HG03439 (cell line): ENCODE results near the gene ANKMY2.
"Not testable (repeated sequence)": the region's sequence is repeated elsewhere in the genome, so short reads cannot be mapped to it uniquely, and the experiment has no call there.

ENCODE experiments used
- ATAC-seq: cut with Tn5 transposase; IDR thresholded peaks from one replicate; pipeline ENCODE4 v1.9.1; 2021; ENCODE audit warnings: mild to moderate bottlenecking, moderate library complexity; ENCODE audit not compliant: unreplicated experiment

ANKMY2 gene

DNA sequence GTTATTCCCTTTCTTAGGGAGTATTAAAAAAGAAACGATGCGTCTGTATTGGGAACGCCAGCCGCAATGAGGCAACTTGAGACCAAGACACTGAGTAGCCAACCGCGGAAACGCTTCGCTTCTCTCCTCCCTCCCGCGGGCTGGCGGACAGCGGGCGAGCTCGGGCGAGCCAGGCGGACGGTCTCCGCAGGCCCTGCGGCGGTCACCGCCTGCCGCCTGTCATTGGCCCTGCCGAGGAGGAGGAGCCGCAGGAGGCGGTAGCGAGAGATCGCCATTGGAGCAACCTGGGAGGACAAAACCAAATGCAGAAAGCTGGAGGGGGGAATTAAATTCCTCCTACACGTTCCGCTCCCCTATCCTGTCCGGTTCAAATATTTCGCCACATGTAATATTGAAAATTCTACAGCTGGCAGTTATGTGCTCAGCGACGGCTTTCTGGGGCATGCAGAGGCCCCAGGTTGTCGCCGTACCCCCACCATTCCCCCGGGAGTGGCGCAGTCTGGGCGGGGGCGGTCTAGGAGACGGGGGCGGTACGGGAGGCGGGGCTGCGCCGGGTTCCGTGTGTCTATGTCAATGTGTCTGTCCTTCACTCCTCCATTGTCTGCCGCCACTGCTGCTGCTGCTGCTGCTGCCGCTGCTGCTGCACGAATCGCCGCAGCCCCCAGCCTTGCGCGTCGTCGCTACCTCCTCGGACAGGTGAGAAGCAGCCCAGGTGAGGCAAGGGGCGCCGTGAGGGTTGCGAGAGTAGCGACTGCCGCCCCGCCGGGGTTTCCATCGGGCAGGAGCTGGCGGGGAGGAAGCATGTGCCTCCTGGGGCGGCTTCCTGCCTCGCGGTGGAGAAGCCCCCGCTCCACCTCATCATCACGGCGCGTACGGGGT lies at the start of gene ANKMY2, which contains the start of gene BZW2:
Gene ANKMY2, minus strand, starts transcription at position 162 of the 879 bp plus-strand sequence. CDS start 181 bp downstream, outside the sequence.
Gene BZW2, plus strand, starts transcription at position 589 of the 879 bp plus-strand sequence. CDS start 19,263 bp downstream, outside the sequence.
- peak; percentile 98 for ATAC-seq

DNA sequence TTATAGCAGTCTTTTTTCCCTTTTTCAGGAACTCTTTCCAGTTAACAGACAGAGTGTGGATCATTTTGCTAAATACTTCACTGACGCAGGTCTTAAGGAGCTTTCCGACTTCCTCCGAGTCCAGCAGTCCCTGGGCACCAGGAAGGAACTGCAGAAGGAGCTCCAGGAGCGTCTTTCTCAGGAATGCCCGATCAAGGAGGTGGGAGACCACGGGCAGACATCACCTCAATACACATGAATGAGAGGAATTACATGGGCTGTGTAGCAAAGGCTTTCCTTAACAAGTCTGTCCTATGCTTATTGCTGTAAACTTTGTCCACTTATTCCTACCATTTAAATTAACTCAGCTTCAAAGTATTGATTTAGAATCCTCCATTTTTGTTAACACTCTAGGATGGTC lies 49.3 kb upstream of the ANKMY2 start:
- ATAC-seq = no peak

DNA sequence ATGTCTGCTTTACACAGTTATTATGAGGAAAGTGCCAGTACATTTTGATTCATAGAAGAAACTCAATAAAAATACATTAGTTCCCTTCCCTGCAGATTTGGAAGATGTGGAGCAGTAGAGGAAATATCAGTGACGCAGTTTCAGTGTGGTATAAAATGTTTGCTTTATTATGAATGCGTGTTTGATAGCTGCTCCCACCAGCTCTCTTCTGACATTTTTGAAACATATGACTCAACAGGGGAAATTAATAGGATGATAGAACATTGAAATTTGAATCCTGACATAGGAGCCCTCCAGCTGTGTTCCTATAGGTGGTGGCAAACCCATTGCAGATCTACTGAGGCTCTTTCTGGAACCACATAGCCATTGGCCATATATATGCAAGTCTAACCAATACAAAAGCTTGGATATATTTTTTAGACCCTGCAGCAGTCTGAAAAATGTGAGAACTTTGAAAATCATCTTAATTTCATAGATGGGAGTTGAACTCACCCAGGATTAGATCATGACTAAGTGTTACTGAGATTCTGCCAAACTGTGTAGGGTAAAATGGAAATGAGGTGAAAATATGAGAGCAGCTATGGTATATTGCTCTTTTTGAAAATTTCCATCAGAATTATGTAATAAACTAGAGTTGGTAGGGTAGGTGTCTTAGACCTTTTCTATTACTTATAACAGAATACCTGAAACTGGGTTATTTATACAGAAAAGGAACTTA lies 48.2 kb upstream of the ANKMY2 start:
- ATAC-seq = no peak

DNA sequence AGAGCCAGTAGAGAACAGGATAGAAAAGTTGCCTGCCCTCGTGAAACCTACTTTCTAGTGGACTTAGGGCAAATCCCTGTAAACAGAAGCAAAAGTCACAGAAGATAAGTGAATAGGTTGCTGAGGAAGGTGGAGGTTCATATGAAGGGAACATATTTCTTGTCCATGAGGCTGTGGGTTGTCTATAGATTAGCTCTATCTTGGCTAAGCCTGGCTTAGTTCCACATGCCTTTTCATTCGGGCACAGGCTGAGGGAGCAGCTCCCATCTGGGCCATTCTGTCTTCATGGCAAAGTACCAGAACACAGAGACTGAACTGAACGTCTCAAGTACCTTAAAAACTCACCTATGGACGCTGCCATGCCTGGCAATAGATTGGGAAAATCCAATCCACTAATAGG lies 45.7 kb upstream of the ANKMY2 start:
- ATAC-seq = no peak

DNA sequence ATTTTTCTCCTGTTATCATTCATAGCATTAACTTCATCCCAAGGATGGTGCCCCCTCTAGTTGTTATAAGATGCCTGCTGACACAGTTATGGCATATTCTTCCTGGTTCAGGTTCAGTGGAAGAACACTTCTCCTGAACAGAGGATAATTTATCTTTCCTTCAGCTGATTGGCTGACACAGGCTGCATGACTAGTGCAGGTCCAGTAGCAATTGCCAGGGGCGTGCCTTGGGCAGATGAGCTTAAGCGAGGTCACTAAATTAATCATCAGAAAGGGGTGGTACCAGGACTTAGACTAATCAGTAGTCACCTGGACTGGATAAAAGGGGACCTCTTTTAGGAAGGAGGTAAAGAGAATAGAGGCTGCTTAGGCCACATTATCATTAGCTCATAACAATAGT lies 42.7 kb upstream of the ANKMY2 start:
- ATAC-seq = no peak

DNA sequence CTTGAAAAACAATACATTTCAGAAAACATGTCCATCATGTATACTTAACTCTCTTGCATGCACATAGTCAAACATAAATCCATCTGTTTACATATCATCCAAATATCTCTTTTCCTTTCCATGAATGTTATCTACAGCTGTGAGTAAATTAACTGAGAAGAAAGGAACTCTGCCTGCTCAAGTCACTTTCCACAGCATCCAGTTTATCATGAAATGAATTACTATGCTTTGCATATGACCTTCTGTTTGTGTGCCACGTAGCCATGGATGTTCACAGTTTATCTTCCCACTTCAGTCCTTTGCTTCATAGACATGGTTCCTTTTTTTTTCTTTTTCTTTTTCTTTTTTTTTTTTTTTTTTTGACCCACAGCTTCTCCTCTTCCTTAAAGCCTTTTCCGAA lies 40.0 kb upstream of the ANKMY2 start:
- ATAC-seq = no peak

DNA sequence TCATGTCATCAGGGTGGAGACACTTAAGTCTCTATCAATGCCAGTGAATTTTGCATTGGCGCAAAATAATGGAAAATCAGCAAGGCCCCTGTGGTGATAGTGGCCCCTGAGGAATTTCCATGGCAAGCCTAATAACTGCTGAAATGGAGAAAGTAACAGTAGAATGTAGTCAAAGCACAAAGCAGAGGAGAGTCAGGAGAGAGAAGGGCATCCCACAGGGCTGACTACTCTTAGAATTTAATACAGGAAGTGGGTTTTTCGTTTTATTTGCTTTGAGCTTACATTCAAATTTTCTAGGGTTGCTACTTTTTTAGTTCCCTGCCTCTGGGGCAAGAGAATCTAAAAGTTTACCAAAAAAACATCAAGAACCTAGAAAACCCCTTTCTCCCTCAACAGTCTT lies 39.4 kb upstream of the ANKMY2 start:
- no peak for ATAC-seq

DNA sequence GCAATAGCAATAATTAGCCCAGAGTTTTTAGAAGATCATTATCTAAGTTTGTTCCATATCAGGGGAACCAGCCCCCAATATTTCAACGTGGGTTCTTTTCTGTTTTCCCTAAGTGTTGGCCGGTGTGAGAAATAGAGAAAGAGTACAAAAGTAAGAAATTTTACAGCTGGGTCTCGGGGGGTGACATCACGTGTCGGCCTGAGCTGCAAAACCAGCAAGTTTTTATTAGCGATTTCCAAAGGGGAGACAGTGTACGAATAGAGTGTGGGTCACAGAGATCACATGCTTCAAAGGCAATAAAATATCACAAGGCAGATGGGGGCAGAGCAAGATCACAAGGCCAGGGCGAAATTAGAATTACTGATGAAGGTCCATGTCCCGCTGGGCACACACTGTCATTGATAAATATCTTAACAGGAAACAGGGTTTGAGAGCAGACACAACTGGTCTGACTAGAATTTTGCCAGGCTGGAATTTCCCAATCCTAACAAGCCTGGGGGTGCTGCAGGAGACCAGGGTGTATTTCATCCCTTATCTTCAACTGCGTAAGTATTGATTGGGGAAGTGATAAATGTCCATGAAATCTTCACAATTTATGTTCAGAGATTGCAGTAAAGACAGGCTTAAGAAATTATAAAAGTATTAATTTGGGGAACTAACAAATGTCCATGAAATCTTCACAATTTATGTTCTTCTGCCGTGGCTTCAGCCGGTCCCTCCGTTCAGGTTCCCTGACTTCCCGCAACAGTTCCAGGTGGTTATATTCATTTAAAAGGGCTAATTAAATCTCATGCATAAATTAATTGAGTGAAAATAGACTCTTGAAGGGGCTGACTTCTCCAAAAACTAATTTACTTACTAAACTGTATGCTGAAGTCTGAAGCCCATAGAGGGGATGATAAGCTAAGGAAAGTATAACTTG lies 33.4 kb upstream of the ANKMY2 start:
- not testable (repeated sequence) for ATAC-seq

DNA sequence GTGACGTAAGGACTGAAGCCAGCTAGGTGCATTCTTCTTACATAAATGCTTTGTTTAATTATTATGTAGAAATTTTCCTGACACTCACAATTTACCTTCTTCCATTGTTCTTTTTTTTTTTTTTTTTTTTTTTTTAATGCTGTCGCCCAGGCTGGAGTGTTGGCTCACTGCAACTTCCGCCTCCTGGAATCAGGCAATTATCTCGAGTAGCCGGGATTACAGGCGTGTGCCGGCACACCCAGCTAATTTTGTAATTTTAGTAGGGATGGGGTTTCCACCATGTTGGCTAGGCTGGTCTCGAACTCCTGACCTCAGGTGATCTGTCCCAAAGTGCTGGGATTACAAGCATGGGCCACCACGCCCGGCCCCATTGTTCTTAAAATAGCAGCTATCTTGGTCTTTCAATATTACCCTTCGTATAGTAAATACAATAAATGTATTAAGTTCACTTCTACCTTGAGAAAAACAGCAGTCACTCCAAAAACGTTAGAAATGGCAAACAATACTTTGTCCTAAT lies 32.5 kb upstream of the ANKMY2 start:
- ATAC-seq = no peak

DNA sequence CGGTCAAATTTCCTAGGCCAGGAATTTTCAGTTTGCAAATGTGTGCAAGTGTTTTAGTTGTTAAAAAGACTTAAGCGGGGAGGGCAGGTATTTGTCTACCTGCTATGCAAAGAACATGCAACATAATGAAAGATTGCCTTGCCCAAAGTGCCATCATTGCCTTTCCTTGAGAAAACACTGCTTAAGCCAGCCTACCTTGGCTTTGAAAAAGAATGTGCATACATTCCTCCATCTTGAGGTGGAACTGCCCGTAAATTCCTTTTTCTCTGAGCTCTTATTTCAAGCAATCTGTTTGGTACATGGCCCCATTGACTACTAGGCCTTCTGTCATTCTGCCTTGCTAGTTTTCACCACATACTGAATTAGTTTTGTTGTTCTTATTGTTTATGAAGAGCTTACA lies 29.7 kb upstream of the ANKMY2 start:
- ATAC-seq = no peak

DNA sequence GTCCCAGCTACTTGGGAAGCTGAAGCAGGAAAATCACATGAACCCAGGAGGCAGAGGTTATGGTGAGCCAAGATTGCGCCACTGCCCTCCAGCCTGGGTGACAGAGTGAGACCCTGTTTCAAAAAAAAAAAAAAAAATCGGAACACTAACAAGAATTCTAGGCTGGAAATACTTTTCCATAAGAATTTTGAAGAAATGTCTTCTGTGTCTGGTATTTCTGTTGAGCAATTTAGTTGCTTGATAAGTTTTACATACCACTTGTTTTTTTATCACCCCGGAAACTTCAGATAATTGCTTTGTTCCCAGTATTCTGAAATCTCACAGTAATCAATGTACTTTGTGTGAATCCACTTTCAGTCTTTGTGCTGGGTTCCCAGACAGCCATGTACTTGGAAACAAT lies 26.3 kb upstream of the ANKMY2 start:
- no peak for ATAC-seq

DNA sequence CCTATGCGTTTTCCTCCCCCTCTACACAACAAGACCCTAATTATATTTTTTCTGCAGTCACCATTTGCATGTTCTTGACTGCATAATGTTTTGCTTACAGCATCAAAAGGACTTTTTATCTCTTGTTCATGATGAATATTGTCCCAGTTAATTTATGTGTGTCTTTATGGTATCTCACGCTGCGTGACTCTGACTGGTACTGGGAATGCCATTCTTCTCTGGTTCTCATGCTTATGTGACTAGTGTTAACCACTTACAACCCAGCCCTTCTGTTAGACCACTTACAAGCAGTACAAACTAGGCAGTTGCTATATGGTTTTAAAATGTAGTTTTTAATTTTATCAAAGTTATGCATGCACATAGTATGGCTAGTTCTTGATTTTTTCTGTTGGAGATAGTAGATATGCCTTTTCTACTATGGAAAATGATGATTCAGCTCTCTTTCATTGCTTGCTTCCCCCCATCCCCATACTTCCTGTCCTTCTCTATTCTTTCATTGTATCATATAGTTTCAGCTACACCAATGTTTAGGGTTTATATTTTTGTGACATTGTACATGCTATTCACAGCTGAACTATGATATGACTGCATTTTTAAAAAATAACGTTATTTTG lies 25.3 kb upstream of the ANKMY2 start:
- no peak for ATAC-seq

DNA sequence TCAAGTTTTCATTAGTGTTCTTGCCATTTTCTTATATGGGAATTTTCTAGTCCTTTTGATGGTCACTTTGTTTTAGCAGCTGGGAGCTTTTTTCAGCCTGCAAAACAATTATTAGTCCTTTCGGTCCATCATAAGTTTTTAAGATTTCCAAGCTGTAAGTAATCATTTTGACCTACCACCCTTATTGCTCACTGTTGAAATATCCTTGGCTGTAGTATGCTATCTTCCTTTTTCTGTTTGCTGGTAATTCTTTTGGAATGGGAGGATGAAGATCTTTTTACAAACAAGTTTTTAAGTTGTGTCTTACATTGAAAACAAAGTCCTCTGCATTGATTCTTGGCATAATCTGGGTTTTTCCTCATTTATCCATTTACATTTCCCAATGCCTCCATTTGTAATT lies 24.5 kb upstream of the ANKMY2 start:
- no peak for ATAC-seq

DNA sequence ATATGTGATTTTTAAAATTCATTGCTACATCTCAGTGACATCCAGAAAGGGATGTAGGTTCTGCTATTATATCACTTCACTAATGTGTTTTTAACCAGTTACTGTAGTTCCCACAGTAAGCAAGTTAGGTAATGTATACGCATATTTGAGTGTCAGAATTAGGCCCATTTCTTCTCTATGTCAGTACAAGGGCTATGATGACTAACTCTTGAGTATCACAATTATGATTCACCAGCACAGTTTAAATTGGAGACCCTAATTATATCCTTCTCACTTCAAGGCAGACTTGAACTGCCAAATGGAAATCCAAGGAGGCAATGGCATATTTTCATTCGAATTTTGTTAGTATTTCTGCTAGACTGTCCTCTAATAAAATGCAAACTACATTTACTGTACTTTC lies 24.0 kb upstream of the ANKMY2 start:
- ATAC-seq = no peak

DNA sequence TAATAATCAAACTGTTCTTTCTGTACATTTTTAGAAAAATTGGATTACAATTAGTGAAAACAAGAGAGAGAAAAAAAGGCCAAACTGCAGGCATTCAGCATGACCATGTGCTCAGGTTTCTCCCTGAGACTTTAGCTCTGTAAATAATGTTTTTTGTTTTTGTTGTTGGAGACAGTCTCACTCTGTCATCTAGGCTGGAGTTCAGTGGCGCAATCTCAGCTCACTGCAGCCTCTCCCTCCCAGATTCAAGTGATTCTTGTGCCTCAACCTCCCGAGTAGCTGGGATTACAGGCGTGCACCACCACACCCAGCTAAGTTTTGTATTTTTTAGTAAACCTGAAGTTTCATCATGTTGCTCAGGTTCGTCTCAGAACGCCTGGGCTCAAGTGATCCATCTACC lies 23.4 kb upstream of the ANKMY2 start:
- no peak for ATAC-seq

DNA sequence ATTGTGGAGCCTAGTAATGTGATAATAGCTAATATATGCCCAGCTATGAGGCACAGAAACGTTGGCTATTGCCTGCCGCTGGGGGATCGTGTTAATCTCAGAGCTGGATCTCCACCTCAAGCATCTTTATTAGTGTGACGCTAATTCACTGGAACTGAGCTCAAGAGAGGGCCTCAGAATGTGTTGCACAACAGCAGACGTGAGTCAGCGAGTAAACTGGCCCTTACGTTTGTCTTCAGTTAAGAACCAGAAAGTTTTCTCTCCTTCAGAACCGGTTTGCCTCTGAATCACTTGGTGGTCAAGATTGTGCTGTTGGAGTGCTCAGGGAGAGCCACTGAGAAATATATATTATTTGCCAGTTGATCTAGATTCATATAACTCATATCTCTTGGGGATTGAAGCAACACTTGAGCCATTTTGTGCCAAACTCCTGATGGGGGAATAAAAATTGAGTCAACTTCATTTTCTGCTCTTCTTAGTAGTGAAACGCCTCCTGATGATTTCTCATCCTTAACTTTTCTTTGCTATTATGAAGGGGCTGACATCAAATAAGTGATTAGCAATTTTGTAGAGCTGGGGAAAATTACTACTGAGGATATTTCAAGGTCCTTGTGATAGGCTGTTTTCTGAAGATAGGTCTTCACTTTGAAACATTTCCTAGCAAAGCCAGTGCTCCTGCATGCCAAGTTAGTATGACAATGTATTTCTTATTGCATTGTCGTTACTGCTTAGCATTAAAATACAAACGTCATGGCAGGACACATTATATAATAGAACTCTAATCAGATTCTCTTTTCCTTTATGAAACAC lies 22.7 kb upstream of the ANKMY2 start:
- ATAC-seq = no peak

DNA sequence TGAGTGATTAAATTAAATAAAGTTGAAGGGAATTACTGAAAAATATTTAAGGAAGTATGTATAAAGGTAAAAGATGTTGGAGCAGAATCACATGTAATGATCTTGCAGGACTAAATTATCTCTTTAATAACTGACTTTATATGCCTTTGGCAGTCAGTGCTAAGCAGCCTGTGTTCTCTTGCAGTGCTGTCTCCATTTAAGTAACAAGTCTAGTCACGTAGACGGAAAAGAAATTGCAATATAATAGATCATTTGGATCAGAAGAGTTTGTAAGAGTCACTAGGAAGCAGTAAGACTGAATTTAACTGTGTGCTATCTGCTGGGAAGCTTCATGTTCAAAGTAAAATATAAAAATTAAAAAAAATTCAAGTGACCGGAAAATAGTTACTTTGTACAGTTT lies 21.8 kb upstream of the ANKMY2 start:
- ATAC-seq = no peak

DNA sequence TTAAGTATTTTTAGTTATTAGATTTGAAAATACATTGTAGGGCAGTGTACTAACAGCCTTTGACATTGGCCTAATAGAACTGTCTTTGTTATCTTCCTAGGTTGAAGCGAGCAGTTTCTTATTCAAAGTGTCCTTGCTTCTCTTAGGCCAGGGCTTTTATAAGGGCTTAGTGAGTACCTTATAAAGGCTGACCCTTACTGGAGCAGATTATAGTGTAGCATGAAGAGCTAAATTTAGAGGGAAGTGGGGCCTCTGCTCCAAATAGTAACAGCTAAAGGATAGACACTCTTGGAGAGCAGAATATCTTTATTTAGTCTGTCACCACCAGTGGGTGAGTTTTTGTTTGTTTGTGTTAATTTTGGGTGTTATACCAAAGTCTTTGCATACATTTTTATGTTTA lies 16.4 kb upstream of the ANKMY2 start:
- no peak for ATAC-seq

DNA sequence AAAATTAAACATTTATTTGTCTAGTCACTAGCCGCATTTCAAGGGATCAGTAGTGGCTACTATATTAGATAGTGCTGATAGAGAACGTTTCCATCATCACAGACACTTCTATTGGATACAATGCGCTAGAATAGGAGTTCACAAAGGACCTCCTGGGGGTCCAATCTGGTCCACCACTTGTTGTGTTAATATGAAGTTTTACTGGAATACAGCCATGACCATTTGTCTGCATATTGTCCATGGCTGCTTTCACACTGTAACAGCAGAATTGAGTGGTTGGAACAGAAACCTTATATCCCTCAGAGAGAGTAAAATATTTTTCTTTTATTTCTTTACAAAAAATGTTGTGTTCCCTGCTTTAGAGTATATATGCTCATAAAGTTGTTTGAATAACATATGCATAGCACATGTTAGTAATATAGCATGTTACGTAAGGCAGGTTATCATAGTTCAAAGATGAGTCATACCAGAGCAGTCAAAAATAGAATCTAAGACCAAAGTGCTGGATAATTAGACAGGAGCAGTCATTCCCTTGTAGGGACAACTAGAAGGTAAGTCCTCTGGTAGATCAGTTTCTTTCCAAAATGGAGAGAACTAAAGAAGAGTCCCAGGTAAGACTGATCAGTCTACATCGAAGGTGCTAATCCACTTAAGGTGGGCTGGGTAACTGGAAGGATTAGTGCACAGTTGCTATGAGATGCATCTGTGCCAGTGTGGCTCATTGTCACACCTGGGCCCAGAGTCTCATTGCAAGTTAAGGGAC lies 15.3 kb upstream of the ANKMY2 start:
- ATAC-seq = no peak
